NCI-H82 treated with DMSO at 0.1 percent for 48 hours (cell line): ENCODE measurements around the gene PCYOX1L.

Experiments used
- DNase-seq: peaks from one replicate; lab custom pipeline; 2025; ENCODE audit not compliant: unreplicated experiment; lab: John Stamatoyannopoulos, UW

Gene PCYOX1L

GRCh38 chr5:149406203-149406978 is 48.5 kb downstream of the PCYOX1L start:
- DNase-seq = no peak

DNA sequence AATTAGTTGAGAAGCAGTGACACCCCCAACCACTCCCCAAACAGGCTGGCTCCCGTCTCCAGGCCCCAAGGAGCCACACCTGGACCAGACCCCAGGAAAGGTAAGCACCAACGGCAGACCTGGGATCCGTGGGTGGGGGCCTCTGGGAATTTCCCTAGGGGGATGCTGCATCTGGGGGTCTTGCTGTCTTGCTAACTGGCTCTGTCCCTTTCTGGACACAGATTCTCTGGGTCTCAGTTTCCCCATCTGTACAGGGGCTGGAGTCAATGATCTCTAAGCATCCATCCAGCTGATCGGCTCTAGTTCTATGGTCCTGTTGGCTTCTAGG is 49.1 kb downstream of the PCYOX1L start:
- DNase-seq = no peak

DNA sequence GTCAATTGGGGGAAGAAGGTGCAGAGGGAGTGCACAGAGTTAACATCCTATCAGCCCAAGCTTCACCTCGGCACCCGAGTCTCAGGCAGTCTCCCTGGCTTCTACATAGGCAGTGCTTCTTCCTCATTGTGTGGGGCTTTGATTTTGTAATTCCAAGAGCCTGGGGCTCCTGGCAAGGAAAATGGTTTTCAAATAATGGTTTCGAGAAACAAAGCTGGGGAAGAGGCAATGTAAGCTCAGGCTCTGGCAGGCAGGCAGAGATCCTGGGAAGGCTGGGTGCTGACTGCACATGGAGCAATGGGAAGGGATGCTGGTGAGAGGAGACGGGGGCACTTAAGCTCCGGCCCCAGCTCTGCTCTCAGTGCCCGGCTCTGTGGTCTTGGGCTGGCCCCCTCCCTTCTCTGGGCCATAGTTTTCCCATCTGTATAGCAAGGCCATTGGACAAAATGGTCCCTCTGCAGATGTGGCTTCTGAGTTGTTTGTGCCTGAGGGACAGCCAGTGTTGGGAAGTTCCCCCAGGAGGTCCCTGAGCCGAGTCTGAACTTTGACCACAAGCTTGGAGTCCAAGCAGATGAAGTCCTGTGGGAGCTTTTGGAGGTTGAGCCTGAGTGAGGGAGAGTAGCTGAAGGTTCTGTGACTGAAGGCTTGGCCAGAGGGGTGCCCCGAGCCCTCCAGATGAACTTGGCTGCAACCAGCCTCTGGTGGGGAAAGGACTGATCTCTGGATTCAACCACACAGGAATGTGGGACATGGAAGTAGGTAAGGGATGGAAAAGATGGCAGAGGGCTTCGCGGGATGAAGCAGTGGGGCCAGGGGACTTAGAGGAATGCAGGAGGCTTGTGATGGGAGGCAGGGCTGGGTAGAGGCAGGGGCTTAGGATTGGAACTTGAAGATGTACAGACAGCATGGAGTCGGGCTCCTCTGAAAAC is 49.7 kb downstream of the PCYOX1L start:
- DNase-seq = no peak

DNA sequence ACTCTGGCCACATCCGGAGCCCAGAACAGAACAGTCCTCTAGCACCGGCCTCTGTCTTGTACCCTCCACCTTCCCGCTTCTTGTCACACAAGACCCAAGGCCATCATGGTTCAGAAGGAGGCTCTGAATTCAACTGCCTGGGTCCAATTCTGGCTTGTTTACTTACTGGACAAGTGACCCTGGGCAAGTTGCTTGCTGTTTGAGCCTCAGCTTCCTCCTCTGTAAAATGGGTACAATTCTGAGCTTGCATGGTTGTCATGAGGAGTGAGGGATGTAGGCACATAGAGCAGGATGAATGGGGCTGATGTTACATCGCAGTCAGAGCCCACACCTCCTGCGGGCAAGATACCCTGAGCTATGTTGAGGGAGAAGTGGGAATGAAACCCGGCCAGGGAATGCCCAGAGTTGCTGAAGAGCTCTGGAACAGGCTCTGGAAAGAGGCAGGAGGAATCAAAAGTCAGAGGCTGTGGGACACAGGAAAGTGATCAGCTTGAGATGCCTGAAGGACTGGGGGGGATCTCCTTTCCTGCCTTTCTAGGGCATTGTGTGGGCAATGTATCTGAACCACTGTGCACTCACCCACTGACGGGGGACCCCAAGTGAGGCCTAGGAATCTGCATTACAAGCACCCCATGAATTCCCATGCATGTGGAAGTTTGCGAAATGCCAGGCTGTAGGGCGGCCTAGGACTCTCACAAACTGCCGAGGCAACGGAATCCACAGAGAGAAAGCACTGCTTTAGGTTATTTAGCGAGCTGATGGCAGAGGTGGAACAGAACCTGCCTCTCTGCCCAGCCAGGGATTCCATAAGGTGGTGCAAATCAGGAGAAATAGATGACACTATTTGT is 50.6 kb downstream of the PCYOX1L start:
- DNase-seq = no peak

DNA sequence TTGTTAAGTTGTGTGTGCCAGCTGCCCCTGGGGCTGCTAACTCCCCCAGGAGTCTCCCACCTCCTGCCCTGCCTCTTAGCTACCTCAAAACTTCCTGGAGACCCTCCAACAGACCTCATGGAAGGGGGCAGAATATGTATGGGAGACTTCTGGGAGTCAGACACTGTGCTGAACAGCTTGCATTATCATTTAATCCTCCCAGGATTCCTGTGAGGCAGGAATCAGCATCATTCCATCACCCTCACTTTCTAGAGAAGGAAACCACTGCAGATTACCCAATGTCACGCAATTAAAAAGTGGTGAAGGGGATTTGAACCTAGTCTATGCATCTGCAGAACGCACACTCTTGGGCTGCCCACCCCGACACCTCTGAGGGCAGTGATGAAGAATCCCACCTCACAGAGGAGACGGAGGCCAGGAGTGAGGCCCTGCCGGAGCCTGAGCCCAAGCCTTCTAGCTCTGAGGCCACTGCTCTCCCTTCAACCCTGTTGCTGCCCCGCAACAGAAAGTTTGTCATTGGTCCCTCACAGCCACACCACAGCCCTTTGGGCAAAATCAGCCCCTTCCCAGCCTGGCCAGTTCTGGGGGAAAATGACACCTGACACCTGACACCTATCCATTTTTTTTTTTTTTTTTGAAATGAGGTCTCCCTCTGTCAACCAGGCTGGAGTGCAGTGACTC is 51.6 kb downstream of the PCYOX1L start:
- no peak for DNase-seq

DNA sequence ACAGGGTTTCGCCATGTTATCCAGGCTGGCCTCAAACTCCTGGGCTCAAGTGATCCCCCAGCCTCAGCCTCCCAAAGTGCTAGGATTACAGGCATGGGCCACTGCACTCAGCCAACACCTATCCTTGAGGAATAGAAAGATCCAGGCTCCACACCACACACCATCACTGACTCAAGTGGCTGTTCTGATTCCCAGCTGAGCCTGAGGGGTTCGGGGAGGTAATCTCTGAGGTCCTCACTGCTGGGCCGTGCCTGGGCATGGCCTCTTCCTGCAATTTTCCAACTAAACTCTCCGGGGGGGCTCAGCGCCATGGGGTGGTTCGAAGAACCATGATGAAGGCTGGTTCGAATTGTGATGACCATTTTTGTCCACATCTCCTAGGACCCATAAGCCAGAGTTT is 52.2 kb downstream of the PCYOX1L start:
- no peak for DNase-seq

DNA sequence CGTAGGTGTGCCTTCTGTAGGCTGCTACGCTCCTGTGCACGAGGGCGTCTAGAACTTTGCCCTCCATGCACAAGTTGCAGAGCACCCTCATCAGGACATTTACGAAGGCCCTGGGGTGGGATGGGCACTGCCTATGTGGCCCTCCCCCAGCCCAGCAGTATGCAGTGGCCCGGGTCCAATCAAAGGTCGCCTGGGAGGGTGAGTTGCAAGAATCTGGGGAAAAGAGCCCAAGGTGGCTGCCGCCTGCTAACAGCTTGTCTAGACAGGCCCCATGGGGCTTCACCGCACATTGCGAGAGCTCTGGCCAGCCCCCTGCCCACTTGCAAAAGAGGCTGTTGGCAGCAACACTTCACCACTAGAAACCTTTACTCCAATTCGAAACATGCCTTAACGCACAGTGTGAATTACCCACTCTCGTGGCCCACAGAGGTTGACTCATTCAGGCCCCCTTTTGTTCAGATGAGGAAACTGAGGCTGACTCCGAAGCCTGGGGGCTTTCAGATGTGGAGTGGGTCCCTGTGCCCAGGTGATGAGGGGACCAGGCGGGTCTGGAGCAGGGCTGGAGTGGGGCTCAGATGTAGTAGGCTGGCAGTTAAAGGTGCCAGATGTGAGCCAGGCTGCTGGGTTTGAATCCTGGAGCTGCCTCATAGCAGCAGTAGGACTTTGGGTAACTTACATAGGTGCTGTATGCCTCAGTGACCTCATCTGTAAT is 53.0 kb downstream of the PCYOX1L start:
- DNase-seq = no peak

- DNase-seq = no peak
Measured at GRCh38 chr5:149411738-149412519, 54.1 kb downstream of the PCYOX1L start.

GRCh38 chr5:149412783-149413476 is 55.1 kb downstream of the PCYOX1L start:
- no peak for DNase-seq

GRCh38 chr5:149413477-149414210 is 55.8 kb downstream of the PCYOX1L start:
- no peak for DNase-seq

GRCh38 chr5:149414405-149415065 is 56.7 kb downstream of the PCYOX1L start:
- no peak for DNase-seq

DNA sequence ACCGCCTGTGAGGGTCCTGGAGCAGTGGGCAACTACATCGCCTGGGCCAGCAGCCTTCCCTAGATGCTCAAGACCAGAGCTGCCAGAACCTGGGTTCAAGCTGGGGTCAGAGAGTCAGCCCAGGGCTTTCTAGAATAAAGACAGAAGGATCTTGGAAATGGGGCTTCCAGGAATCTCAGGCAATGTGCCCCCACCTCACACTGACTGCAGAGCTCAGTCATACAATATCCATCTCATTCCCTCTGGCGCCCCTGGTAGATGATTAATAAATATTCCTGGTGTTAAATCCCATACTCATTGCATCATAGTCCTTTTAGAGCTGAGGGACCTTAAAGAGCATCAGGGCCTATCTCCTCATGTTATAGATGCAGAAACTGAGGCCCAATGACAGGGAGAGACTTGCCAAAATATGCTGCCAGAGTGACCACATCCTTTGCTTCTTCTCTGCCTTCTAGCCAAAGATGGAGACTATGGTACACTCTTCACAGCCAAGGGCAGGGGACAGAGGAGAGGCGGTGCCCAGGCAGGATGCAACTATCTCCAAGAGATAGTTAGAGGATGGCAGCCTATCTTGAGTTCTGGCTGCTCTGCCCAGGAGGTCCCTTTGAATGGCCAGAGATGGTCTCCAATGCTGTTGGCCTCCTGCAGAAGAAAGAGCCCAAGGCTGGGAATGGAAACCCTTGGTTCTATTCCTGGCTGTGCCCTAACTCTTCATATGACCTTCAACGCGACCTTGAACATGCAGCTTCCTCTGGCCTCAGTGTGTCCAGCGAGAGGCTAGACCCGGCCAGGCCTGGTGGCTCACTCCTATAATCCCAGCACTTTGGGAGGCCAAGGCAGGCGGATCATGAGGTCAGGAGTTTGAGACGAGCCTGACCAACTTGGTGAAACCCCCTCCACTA is 57.5 kb downstream of the PCYOX1L start:
- DNase-seq = no peak

DNA sequence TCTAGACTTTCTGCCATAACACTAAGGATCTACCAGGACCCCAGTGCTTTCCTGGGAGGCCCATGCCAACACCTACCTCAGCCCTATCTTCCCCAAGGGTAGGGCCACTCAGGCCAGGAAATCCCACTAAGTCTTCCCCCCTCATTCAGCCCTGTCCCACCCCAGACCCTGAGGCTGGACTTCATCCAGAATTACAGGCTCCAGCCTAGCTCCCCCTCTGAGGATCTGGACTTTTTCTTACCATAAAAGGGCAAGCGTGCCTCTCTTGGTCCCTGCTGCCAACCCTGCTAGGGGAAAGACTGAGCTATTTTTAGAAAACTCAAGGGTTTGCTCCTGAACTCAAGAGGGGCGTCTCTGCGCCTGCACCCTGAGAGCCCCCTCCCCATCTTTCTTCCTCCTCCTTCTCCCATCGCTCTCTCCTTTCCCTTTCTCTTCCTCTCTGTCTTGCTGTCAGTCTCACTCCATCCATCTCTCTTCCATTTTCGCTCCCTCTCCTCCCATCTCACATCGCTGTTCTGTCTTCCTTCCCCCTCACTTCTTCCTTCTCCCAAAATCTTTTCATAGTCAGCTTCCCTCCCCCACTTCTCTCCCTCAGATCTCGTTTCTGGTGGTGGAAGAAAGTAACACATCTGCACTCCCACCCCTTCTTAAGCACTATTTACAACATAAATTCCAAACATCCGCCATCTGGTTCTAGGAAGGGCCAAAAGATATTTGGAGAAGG is 59.3 kb downstream of the PCYOX1L start:
- no peak for DNase-seq

- no peak for DNase-seq
Measured at GRCh38 chr5:149417711-149418368, 60.0 kb downstream of the PCYOX1L start.

- no peak for DNase-seq
Measured at GRCh38 chr5:149418910-149419531, 61.2 kb downstream of the PCYOX1L start.
